Hepatocyte (in vitro differentiated cells): ENCODE results near the gene NELFCD. TPM values are rescaled to one million over a fixed set of nuclear protein-coding genes. Genes with fewer than 3 reads are reported as not detected.

Source experiments
- DNase-seq: peaks from one replicate; pipeline ENCODE4 v3.0.0-alpha.2; 2016; ENCODE audit warnings: low spot score
- H2AFZ ChIP-seq: fragments of 200-600 bp; sonication (generic); 2 replicates; pipeline ENCODE4 v1.6.0; 2016; ENCODE audit warnings: antibody characterized with exemption, mild to moderate bottlenecking
- H3K27ac ChIP-seq: fragments of 200-600 bp; sonication (generic); 2 replicates; pipeline ENCODE4 v1.5.1; 2016; ENCODE audit warnings: mild to moderate bottlenecking
- H3K27me3 ChIP-seq: fragments of 200-600 bp; sonication (generic); 2 replicates; pipeline ENCODE4 v1.6.1; 2016
- H3K36me3 ChIP-seq: fragments of 200-600 bp; sonication (generic); replicated peaks from 2 replicates; pipeline ENCODE4 v1.5.1; 2016; ENCODE audit warnings: low read depth; ENCODE audit not compliant: insufficient read depth
- H3K4me1 ChIP-seq: fragments of 200-600 bp; sonication (generic); 2 replicates; pipeline ENCODE4 v1.5.1; 2016; ENCODE audit warnings: mild to moderate bottlenecking, moderate library complexity; ENCODE audit not compliant: insufficient read depth
- H3K4me2 ChIP-seq: fragments of 200-600 bp; sonication (generic); 2 replicates; pipeline ENCODE4 v1.6.0; 2016
- H3K4me3 ChIP-seq: fragments of 200-600 bp; sonication (generic); 2 replicates; pipeline ENCODE4 v1.5.1; 2016; ENCODE audit warnings: mild to moderate bottlenecking
- H3K79me2 ChIP-seq: fragments of 200-600 bp; sonication (generic); 2 replicates; pipeline ENCODE4 v1.6.0; 2017; ENCODE audit warnings: mild to moderate bottlenecking
- H3K9me2 ChIP-seq: fragments of 200-600 bp; sonication (generic); replicated peaks from 2 replicates; pipeline ENCODE4 v1.6.0; 2017; ENCODE audit warnings: mild to moderate bottlenecking; ENCODE audit not compliant: insufficient read depth
- H3K9me3 ChIP-seq: fragments of 200-600 bp; sonication (generic); 2 replicates; pipeline ENCODE4 v1.5.1; 2016; ENCODE audit warnings: low read depth, mild to moderate bottlenecking
- H4K20me1 ChIP-seq: fragments of 200-600 bp; sonication (generic); 2 replicates; pipeline ENCODE4 v1.6.0; 2016; ENCODE audit warnings: mild to moderate bottlenecking; ENCODE audit not compliant: insufficient read depth, poor library complexity, severe bottlenecking
- EZH2 ChIP-seq: fragments of 200-600 bp; sonication (generic); IDR thresholded peaks from 2 replicates; pipeline ENCODE4 v1.6.1; 2016; ENCODE audit warnings: antibody characterized with exemption, mild to moderate bottlenecking, borderline replicate concordance
- EZH2phosphoT487 ChIP-seq: fragments of 200-600 bp; sonication (generic); IDR thresholded peaks from one replicate; pipeline ENCODE4 v1.6.1; 2018; ENCODE audit warnings: antibody characterized with exemption, mild to moderate bottlenecking, low read depth, moderate library complexity; ENCODE audit not compliant: unreplicated experiment, severe bottlenecking
- WGBS: methylation state at CpG from one replicate; pipeline ENCODE4 v1.1.6; 2016; ENCODE audit warnings: low lambda C conversion rate; ENCODE audit errors: missing lambda C conversion rate; 5-methylcytosine and 5-hydroxymethylcytosine counted together
- polyA plus RNA-seq: library from polyadenylated mRNA; unstranded; fragments of >200 nt; fragmentation: Nextera tagmentation; extraction: Ambion mirVana; gene quantifications from 2 replicates; pipeline ENCODE4 v1.2.1, GENCODE V29; 2016
- total RNA-seq: library from RNA; depleted of rRNA; stranded (reverse); fragments of >200 nt; gene quantifications from 2 replicates; pipeline ENCODE4 v1.2.3, GENCODE V29; 2014
- TF ChIP-seq, protein P1 (sequence below): fragments of 200-600 bp; sonication (generic); IDR thresholded peaks from 2 replicates; pipeline ENCODE4 v1.5.1; 2016; ENCODE audit warnings: antibody characterized with exemption, mild to moderate bottlenecking; ENCODE audit not compliant: poor library complexity

The NELFCD gene
- total and polyA plus RNA-seq, 2 experiments from 2014 or later: 48.3 to 64.0 TPM

- H3K36me3 ChIP-seq: peaks cover 3% of the 10 kb centered on the region
- 87% methylated on average over 5 of the region's 5 CpGs for WGBS
These were observed 46.1 kb downstream of the NELFCD start for GRCh38 chr20:59026904-59027740.

DNA sequence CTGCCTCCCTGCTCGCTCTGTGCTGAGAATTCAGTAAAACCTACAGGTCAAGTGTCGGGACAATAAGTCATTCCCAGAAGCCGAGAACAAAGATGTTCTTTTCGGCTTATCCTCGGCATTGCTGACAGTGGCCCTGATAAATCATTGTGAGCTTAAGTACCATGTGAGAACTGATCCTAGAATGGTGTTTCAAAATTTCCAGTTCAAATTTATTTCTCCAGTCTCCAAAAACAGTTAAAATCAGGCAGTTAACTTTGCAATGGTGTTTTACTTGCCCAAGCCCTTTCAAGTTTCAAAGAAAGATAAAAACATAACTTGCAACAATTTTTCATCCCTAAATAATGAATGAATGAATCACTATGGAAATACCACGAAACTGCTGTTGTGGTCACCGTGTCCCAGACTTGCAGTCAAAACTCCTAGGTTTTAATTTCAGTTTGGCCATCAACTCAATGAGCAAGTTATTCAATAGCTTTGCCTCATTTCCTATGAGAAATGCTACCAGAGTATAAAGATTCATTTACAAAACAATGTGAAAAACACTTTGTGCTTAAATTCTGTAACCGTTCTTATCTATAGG, 46.8 kb downstream of the NELFCD start:
- peaks cover 20% of the 10 kb centered on the region for H4K20me1 ChIP-seq
- no peak overlapping the region for H3K27ac ChIP-seq
- H3K4me1 ChIP-seq: peaks cover 22% of the 10 kb centered on the region
- H3K9me3 ChIP-seq: no peaks in the 10 kb centered on the region
- no peak overlapping the region for H2AFZ ChIP-seq
- peaks cover 66% of the 10 kb centered on the region for H3K79me2 ChIP-seq
- H3K4me2 ChIP-seq: peak overlapping the region; percentile 92
- no peak for TF ChIP-seq EZH2
- TF ChIP-seq, protein P1, sequence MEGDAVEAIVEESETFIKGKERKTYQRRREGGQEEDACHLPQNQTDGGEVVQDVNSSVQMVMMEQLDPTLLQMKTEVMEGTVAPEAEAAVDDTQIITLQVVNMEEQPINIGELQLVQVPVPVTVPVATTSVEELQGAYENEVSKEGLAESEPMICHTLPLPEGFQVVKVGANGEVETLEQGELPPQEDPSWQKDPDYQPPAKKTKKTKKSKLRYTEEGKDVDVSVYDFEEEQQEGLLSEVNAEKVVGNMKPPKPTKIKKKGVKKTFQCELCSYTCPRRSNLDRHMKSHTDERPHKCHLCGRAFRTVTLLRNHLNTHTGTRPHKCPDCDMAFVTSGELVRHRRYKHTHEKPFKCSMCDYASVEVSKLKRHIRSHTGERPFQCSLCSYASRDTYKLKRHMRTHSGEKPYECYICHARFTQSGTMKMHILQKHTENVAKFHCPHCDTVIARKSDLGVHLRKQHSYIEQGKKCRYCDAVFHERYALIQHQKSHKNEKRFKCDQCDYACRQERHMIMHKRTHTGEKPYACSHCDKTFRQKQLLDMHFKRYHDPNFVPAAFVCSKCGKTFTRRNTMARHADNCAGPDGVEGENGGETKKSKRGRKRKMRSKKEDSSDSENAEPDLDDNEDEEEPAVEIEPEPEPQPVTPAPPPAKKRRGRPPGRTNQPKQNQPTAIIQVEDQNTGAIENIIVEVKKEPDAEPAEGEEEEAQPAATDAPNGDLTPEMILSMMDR: no peak
- no peak for TF ChIP-seq EZH2phosphoT487
- no peak for DNase-seq
- no peak overlapping the region for H3K4me3 ChIP-seq
- peaks cover 3% of the 10 kb centered on the region for H3K36me3 ChIP-seq
- WGBS: 76% methylated on average over 8 of the region's 8 CpGs
- no peaks in the 10 kb centered on the region for H3K9me2 ChIP-seq
- H3K27me3 ChIP-seq: no peaks in the 10 kb centered on the region

More at GRCh38 chr20:59026904-59027740, 46.1 kb downstream of the NELFCD start:
- DNase-seq: no peak
- Histone ChIP-seq H4K20me1 (peaks cover 20% of the 10 kb centered on the region), H3K27ac (no peak overlapping the region), H3K4me3 (no peak overlapping the region), H3K4me2 (no peak overlapping the region), H3K27me3 (no peaks in the 10 kb centered on the region), H3K9me3 (no peaks in the 10 kb centered on the region), H2AFZ (no peak overlapping the region), H3K4me1 (peaks cover 22% of the 10 kb centered on the region), H3K9me2 (no peaks in the 10 kb centered on the region), H3K79me2 (peaks cover 66% of the 10 kb centered on the region)
- no peak for TF ChIP-seq EZH2
- no peak for TF ChIP-seq EZH2phosphoT487
- TF ChIP-seq, protein P1: no peak

DNA sequence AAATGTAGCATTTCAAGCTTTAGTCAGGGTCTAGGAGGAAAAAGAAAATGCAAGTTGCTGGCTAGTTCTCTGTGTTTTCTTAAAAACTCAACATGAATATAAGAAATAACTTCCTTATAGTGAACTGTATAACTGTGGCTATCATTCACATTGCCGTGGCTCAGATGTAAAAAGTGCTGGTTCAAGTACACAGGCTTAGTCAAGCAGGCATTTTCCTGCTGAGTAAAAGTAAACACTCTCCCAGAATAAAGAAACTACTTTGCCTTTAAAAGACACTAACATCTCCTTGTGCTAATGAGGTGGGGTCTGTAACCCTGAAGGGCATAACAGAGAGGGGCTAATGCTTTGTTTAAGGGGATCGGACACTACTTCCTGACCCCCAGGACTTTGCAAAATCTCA, 47.8 kb downstream of the NELFCD start:
- H3K27me3 ChIP-seq: no peaks in the 10 kb centered on the region
- H3K36me3 ChIP-seq: peaks cover 3% of the 10 kb centered on the region
- peaks cover 66% of the 10 kb centered on the region for H3K79me2 ChIP-seq
- peak overlapping the region; percentile 92 for H3K4me2 ChIP-seq
- H4K20me1 ChIP-seq: peaks cover 20% of the 10 kb centered on the region
- H2AFZ ChIP-seq: no peak overlapping the region
- H3K9me2 ChIP-seq: no peaks in the 10 kb centered on the region
- H3K4me1 ChIP-seq: peaks cover 27% of the 10 kb centered on the region
- TF ChIP-seq EZH2: no peak
- no peak for TF ChIP-seq EZH2phosphoT487
- TF ChIP-seq, protein P1: no peak
- no peak for DNase-seq
- 30% methylated on average over 2 of the region's 2 CpGs for WGBS
- H3K9me3 ChIP-seq: no peaks in the 10 kb centered on the region
- no peak overlapping the region for H3K4me3 ChIP-seq
- peak overlapping the region; percentile 6 for H3K27ac ChIP-seq
